Stimulated activated CD4-positive, alpha-beta T cell treated with anti-CD3 and anti-CD28 coated beads, Interleukin-2, amount 100 ng/mL, for 24 hours (primary cell): Measurements from ENCODE around the gene C1QTNF8.

Experiments
- DNase-seq, 2 donors: peaks; one replicate each; pipeline ENCODE4 v3.0.0-alpha.2; 2020

Gene C1QTNF8

DNA sequence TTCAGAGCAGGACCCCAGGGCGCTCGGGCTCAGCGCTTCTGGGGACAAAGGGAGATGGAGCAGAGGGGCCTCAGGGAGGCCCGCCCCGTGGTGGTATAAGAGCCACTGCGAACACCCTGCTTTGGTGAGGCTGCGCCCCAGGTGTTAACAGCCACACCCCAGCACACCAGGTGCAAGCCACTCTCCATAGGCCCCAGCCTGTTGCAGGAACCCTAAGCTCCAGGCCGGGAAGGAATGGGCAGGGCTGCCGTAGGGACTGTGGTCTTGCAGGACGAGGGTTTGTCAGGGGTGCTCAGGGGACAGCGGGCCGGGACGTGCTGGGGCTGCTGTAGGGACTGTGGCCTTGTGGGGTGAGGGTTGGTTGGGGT is 40.5 kb downstream of the C1QTNF8 start:
- no peak for DNase-seq

DNA sequence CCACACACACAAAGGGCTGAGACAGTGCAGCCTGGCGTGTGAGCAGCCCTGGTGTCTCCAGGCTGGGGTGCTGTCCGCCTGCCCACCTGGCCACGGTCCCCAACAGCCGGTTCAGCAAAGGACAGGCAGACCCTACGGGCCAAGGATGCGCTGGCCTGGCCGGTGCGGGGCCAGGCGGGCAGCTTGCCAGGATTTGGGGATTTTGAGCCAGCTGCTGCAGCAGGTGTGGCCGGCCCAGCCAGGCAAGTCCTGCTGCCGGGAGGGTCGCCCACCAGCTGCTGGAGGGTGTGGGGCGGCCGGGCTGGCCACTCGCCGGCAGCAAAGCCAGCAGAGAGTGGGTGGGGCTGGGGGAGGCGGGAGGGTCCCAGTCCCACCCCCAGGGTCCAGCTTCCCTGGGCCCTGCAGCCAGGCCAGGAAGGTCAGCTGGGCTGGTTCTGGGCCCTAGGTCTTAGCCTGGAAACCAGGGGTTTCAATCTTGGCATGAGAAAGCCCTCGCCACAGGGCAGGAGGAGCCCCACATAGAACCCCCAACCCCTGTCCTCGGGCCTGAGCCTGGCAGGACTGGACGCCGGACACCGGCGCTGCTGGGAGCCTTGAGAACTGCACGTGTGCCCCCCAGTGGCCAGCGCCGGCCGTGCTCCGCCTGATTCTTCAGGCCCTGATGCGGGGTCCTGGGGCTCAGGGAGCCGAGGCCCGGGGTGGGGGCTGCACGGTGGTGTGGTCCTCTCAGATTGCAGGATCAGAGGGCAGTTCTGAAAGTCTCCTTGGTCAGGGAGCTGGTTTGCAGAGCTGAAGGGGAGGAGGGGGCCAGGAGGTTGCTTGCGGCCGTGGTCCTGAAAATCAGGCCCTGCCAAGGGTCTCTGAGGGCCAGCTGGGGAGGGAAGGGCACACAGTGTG is 41.1 kb downstream of the C1QTNF8 start:
- peak; percentile 55 to 64 for DNase-seq

DNA sequence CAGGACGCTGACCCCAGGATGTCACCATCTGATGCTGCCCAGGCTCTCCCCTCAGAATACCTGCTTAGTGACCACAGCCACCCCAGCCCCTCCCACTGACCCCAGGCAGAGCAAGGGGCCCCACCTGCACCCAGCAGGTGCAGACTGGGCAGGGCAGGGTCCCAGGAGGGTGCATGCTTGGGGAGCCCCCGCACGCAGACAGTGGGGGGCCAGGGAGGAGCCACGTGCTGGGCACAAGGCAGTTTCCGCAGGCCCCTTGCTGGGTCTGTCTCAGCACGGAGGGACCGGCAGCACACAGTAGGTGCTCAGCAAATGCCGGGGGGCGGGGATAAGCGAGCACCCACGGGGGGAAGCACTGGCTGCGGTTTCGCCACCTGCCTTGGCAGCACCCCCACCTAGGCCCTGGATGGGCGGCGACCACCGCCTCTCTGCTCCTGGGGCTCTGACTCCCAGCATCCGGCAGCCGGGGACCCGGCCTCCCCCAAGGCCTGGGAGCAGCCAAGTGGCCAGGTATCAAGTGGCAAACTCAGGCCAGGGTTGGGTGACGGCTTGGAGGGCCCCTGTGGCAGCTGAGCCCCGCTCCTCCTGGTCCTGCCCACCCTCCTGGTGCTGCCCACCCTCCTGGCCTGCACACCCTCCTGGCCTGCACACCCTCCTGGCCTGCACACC is 42.2 kb downstream of the C1QTNF8 start:
- no peak for DNase-seq

DNA sequence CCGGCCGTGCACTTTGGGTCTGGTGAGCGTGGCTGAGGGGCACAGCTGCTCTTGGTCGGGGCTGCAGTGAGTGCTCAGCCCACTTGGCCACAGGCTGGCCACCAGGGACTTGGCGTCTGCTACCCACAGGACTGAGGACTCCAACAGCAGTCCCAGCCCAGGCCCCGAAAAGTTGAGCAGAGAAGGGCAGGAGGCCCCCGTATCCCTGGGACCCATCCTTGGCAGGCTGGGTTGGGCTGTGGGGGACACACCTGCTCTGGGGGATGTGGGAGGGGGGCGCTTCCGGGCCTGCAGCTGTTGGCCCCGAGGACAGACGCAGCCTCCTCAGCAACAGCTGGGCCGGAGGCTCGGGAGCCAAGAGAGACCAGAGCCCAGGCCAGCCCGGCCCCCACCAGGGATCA is 42.9 kb downstream of the C1QTNF8 start:
- DNase-seq, result no peak

DNA sequence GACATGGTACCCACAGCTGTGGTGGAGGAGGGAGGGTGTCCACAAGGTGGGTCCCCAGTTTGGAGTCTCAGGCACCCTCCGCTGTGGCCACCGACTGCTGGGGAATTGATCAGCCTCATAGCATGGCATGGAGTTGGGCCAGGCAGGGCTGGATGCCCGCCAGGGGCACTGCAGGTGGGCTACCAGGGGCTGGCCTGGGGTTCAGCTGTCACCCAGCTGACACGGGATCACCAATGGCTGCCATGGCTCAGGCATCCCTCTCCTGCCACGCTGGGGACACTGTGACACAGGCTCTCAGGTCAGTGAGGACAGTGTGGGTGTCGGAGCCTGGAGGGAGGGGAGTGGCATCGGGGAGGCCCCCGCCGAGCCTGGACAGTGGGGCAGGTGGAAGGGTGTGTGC is 43.3 kb downstream of the C1QTNF8 start:
- no peak for DNase-seq

DNA sequence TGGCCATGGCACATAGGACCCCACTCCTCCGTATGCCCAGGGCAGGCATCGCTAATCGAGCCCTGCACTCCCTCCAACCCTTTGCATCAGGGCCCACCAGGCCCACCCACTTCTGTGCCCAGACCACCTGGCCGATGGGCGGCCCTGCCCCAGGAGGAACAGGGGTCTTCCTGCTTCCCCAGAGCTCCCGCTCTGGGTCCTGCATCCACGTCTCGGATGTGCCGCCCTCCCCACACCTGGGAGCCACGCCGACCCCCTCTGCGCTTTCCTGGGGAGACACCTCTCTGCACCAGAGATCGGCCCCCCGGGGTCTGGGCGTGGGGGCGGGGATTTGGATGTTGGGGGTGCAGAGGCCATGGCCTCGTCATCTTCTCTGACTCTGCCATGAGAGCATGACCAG is 44.6 kb downstream of the C1QTNF8 start:
- no peak for DNase-seq

DNA sequence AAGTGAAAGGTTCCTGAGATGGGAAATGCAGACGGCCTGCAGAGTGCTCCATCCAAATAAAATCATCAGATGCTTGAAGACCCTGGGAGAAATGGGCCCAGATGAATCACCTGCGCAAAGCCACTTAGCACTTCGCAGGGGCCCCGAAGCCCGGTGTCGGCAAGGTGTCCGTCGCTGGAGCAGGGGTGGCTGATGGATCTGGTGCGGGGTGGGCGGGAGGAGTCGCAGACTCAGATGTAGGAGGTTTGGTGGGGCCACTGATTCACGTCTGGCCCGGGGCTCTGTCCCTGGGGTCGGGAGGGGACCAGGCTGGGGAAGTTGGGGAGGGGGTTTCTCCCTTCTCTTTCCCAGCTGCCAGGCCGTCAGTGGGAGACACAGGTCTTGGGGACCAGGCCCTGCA is 45.1 kb downstream of the C1QTNF8 start:
- no peak for DNase-seq

DNA sequence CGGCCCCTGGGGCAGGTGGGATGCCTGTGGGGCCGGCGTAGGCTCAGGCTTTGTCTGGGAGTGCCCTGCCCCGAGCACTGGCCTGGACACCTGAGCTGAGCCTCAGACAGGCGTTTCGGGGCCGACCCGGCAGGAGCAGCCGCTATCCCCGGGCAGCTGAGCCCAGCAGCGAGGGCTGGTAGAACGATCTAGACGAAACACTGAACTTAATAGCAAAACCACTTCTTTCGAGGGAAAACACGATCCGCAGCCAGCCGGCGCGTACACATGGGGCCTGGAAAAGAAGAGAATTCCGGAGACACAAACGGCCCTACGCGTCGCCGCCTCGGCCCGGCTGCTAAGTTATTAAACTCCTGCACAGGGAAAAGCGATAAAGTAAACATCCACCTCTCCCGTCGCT is 45.5 kb downstream of the C1QTNF8 start:
- DNase-seq, result no peak

DNA sequence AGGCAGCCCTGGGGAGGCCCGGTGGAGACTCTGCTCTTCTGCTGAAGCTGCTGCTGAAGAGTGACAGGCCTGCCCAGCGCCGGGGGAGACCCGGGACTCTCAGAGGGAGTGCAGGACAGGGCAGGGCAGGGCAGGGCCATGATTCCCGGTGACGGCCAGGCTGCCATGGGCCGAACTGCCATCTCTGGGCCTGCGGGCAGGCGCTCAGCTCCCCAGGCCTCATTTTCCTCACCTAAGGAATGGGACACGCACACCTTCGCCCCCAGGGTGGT is 46.1 kb downstream of the C1QTNF8 start:
- no peak for DNase-seq

DNA sequence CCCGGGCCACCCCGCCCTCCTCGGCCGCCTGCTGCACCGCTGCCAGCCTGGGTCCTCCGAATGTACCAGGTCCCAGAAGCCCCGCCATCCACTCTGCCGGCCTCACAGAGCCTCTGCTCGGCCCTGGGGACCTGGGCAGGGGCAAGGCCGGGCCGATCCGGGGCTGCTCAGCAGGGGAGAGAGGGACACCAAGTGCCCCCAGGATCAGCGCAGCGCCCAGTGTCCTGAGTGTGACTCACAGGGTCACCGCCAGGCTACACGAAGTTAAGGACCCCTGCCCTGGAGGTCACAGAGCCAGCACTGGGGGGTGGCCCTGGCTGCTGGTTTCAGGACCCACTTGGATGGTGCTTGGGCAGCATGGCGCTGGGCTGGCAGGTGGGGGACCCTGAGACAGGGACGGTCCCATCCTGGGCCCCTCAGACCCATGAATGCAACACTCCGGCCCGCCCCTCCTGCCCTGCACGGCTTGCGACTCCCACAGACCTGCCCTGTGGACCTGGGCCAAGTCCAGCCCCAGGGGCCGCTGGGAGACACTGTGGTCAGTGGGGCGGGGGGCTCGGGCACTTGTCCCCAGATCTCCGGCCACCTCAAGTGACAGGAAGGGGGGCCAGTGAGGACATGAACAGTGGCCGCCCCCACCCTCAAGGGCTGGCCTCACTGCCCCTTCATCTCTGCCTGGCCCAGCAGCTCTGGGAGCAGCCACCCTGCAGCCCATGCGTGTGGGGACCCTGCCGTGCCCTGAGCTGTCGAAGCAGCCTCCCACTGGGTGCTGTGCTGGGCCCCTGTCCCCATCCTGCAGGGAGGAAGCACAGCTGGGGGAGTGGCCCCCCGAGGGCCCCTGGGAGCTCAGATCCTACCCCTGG is 46.7 kb downstream of the C1QTNF8 start:
- no peak for DNase-seq

DNA sequence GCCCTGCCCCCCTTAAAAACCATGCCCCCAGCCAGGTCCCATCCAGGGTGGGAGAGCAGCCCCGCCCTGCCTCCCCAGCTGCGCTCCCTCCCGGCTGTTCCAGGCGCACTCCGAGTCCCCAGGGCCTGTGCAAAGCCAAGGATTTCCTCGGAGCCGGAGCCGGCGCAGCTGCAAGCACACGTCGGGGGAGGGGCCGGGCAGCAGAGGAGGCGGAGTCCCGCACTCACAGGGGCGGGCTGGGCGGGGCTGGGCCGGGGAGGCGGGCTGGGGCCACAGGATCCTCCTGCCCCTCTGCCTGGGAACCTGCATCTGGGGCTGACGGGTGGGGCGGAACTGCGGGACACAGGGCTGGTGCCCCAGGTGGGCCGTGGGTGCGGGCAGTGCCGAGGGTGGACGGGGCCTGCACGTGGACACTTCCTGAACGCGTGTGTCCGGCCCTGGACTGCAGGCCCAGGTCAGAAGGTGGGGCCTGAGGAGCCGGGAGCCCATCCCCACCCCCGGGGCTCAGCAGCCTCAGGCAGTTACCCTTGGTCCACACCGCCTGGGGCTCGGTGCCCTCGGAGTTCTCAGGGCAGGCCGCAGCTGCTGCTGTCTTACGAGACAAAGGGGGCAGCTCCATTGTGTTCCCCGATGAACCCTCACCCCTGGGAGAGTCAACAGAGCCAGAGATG is 47.5 kb downstream of the C1QTNF8 start:
- peak in 1 of 2 donors; percentile 40 for DNase-seq

DNA sequence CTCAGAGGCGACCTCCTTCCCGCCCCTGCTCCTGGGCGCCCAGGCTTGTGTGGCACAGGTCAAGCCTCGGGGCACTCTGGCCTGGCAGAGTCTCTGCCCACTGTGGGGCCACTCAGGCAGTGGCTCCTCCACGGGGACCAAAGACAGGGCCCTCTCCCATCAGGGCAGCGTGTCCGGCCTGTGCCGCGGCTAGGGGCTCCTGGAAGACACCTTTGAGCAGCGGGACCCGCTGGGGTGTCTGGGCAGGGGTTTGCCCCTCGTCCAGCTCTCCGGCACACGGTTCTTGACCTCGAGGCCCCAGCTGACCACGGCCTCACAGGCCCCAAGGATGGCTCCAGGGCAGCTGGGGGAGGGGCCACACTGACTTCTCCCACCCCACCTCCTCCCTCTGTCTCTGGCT is 48.2 kb downstream of the C1QTNF8 start:
- DNase-seq, result no peak

DNA sequence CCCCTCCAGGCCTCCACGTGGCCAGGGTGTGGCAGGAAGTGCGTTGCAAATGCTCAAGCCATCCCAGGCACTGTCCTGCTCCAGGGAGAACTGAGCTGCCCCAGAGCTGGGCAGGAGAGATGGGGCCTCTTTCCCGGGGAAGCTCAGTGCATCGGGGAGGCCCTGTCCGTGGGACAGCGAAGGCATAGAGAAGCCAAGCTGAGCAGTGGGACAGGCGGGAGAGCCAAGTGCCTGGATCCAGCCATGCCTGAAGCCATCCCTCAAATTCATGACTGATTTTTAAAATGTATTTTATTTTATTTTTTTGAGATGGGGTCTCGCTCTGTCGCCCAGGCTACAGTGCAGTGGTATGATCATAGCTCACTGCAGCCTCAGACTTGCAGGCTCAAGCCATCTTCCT is 48.9 kb downstream of the C1QTNF8 start:
- no peak for DNase-seq

DNA sequence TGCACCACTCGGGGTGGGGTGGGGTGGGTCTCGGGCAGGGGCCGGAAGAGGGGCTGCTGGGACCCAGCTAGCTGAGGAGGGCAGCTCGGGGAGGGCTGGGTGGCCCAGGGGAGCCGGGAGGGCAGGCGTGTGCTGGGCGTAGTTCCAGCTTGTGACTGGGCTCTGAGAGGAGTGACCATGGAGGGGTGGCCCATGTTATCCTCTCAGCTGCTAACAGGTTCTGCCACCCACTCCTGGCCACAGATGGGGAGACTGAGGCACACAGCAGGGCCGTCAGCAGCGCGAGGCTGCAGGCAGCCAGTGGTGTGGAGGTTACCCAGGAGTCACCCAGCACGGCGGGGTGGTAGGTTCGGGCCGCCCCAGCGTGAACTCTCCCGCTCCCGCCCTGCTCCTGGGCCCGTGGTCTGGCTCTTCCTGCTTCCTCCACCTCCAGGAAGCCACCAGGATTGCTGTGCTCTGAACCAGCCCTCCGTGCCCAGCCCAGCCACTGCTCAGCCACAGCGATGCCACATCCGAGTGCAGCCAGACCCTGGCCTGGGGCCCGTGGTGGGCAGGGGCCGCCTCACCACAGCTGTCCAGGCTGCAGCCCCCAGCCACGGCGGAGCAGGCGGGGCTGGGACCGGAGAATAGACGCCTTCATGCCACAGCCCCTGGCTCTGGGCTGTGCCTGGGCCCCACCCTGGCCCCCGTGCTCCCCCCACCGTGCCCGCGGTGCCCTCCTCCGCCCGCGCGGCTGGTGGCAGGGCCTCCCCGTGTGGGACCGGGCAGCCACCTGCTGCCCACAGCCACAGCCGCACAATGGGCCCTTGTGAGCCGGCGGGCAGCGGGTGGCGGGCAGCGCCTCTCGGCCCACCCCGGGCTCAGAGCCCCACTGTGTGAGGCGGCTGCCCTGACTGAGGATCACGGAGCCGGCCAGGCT is 49.8 kb downstream of the C1QTNF8 start:
- no peak for DNase-seq

DNA sequence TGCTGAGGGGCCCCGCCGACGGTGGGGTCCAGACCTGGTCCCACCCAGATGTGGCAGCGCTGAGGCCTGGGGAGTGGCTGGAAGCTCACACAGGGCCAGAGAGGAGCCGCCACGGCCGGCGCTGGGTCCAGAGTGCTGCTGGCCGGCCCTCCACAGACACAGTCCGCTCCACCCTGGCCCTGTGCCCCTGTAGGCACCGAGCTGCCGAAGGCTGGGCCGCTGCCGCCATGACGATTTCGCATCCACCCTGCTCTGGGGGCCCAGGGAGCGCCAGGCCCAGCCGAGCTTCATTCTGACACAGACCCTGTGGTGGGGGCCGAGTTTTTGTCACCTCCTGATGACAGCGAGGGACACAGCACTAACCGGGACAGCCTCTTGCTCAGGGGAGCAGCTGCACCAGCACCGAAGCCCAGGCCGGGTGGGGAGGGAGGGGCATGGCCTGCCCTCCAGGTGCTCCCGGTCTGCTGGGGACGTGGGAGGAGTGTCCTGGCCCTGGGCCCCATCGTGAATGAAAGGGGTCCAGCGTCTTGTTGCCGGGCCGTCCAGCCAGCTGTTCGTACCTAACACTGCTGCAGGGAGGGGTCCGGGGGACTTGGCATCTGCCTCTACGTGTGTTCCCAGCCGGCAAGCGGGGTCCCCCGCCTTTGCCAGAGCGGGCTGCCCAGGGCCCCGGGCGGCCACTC is 50.6 kb downstream of the C1QTNF8 start:
- DNase-seq, result no peak

DNA sequence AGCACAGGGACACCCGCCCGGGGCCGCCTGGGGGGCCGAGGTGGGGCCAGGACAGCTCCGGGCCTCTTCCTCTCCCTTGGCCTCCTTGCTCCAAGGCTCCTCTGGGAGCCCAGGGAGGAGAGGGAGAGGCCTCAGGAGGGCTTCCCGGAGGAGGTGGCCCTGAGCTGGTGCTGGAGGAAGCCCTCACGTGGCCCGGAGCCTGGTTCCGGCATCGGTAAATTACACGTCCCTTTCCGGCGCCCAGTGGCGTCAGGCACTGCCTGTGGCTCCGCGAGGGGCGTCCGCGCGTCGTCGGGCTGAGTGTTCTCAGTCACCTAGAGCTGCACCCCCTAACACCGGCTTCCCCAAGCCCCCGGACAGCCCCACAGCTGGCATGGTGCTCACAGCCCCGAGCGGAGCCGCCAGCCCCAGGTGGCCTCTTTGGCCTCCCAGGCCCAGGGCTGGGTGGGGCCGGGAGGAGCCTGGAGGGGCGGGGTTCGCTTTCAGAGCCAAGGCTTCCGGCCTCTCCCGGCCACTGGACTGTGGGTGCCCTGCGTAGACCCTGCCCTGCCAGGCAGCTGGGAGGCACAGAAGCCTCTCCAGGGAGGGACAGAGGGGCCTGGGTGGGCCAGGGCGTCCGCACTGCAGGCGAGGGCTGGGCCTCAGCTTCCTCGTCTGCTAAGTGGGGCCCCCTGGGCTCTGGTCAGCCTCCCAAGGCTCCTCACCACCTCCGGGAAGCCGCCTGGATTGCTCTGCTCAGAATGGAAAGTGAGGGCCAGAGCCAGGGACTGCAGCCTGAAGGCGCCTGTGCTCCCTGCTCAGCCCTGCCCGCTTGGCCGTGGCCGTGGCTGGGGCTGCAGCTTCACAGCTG is 51.4 kb downstream of the C1QTNF8 start:
- DNase-seq, result no peak

DNA sequence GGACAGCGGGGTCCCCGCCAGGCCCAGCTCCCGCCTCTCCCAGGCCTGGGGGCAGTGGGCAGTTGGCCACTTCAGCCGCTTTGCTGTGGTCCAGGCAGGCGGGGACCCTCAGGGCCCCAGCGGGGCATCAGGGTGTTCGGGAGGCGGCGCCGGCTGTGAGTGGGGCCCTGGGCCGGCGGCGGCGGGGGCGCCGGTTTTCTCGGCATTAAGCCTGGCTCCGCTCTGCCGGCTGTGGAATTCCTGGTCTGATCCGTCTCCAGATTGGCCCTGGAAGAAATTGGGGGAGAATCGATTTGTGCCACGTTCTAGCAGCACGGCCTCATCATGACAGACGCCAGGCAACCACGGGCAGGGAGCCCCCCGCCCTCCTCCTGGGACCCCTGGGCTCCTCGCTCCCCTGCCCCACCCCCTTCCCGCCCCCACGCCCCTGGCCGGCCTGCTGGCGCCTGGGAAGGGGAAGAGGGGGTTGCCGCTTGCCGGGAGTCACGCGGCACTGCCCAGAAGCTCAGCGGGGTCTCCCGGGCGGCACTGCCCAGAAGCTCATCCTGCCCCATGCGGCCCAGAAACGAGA is 52.1 kb downstream of the C1QTNF8 start:
- no peak for DNase-seq

DNA sequence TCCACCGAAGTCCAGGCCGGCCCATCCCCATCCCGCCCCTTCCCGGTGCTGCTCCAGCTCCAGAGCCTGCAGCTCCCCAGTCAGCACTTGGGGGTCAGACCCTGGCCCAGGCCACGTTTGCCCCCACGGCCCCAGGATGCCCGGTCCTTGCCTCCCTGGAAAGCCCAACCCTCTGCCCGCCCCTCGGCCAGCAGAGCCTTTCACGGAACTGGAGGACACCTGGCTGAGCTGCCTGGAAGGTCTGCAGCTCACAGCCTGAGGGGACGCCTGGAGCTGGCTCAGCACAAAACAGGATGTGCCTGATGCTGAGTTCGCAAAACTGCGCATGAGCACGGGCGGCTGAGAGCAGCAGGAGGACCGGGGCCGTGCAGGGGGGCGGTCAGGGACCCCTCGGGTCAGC is 53.2 kb downstream of the C1QTNF8 start:
- DNase-seq, result peak in 1 of 2 donors; percentile 18

DNA sequence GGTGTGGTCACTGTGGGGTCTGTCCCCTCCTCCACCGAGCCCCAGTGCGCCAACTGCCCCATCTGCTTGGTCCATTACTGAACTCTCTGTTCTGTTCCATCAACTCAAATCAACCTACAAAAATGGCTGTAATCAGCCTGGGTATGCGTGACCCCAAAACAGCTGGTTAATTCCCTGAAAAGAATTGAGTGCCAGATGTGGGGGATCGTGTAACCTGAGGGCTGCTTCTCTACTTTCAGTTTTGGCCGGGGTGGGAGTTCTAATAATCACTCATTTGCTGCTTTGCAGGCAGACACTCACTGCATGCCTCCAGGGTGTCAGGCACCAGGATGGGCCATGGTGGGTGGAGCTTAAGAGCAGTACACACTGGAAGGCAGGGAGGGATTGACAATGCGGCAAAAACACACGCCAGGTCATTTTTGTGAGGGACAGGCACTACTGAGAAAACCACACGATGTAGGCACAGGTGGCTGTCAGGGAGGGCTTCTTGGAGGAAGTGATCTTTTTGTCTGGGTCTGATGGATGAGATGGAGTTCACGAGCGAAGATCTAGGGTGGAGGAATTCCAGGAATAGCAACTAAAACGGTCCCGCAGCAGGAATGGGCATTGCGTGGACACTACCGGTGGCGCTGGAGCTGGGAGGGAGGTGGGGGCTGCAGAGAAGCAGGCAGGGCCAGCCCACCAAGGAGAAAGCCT is 53.8 kb downstream of the C1QTNF8 start:
- DNase-seq, result no peak

DNA sequence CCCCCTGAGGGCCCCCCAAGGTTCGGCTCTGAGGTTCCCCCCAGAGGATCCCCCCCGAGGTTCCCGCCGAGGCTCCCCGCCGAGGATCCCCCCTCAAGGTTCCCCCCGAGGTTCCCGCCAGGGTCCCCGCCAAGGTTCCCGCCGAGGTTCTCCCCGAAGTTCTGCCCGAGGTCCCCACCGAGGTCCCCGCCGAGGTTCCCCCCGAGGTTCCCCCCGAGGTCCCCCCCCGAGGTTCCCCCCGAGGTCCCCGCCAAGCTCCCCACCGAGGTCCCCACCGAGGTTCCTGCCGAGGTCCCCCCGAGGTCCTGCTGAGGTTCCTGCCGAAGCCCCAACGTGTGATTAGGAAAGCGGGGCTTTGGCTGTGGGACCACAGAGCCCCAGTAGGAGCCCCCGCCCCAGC is 55.7 kb downstream of the C1QTNF8 start:
- no peak for DNase-seq
